OCI-M1 (cell line): Measurements from ENCODE around the gene FXYD7.
"Not testable (repeated sequence)": the region's sequence is repeated elsewhere in the genome, so short reads cannot be mapped to it uniquely, and the experiment has no call there.

Source experiments
- DNase-seq: peaks from one replicate; lab custom pipeline; 2025; lab: John Stamatoyannopoulos, UW

Gene FXYD7

DNA sequence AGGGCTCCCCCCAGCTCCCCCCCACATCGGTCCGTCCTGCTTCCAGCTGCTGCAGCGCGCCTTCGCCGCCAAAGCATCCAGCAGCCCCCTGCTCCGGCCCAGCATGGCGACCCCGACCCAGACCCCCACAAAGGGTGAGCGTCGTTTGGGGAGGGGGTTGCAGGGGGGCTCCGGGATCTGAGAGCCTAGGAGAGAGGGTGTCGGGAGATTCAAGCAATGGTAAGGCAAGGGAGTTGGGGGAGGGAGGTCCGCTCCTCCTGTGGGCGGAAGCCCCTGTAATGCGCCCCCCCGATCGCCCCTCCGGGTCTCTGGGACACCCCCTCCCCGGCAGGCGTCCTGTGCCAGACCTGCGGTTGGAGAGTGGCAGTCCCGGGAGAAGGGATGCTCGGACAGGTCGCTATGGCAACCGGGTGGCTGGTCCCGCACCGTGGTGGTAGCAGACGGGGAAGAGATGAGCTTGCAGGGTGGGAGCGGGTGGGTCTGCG, at the start of gene FXYD7:
Gene FXYD7 (plus strand): TSS at position 25 of the 485 bp plus-strand sequence. CDS start 79 bp downstream, at position 104.
- no peak for DNase-seq

- no peak for DNase-seq
Observed at GRCh38 chr19:35093430-35093829, 49.6 kb upstream of the FXYD7 start.

GRCh38 chr19:35093941-35094647, 49.0 kb upstream of the FXYD7 start:
- DNase-seq = no peak

DNA sequence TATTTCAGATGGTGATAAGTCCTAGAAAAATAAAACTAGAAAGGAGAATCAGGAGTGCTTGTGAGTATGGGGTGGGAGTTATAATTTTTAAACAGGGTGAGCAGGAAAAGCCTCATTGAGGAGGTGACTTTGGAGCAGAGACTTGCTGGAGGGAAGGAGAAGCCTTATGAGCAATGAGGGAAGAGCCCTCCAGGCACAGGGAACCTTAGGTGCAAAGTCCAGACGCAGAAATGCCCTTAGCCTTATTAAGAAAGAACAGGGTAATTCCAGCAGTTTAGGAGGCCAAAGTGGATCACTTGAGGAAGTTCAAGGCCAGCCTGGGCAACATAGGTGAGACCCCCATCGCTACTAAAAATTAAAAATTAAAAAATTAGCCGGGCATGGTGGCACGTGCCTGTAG, 48.4 kb upstream of the FXYD7 start:
- DNase-seq = no peak

DNA sequence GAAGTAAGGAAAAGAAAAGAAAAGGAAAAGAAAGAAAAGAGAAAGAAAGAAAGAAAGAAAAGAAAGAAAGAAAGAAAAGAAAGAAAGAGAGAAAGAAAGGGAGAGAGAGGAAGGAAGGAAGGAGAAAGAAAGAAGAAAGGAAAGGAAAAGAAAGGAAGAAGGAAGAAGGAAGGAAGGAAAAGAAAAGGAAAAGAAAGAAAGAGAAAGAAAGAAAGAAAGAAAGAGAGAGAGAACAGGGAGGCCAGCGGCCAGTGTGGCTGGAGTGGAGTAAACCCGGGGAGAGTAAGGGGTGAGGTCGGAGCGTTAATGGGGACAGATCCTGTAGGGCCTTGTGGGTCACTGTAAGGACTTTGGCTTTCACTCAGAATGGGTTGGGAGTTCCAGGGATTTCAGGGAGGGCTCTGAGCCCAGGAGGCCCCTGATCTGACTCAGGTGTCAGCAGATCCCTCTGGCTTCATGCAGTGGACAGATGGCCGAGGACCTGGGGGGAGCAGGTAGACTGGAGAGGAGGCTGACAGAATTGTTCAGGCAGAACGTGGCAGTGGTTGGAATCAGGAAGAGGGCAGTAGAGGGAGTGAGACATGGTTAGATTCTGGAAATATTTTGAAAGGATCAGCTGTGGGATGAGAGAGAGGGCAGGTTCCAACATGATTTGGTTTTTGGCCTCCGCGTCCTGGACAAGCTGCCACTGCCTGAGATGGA, 47.2 kb upstream of the FXYD7 start:
- DNase-seq = no peak

DNA sequence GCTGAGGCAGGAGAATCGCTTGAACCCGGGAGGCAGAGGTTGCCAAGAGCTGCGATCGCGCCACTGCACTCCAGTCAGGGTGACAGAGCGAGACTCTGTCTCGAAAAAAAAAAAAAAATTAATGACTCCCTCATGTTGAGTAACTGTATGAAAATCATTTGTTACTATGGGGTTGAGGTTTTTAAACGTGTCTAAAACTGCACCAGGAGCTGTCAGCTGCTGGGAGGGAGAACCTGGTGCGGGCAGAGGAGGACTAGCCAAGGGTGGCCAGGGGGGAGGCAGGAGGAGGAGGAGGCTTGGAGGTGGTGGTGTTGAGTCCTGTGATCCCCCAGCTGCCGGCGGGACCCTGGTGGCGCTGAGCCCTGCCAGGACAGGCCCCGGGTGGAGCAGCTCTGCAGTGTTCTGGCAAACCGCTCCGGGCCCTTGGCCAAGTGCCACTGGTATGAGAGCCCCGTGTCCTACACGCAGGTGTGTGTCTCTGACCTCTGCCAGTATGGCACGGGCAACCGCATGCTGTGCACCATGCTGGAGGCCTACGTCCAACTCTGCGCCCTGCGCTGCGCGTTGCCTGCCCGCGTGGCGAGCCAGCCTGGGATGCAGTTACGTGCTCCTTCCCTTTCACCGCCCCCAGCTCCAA, 44.5 kb upstream of the FXYD7 start:
- no peak for DNase-seq

DNA sequence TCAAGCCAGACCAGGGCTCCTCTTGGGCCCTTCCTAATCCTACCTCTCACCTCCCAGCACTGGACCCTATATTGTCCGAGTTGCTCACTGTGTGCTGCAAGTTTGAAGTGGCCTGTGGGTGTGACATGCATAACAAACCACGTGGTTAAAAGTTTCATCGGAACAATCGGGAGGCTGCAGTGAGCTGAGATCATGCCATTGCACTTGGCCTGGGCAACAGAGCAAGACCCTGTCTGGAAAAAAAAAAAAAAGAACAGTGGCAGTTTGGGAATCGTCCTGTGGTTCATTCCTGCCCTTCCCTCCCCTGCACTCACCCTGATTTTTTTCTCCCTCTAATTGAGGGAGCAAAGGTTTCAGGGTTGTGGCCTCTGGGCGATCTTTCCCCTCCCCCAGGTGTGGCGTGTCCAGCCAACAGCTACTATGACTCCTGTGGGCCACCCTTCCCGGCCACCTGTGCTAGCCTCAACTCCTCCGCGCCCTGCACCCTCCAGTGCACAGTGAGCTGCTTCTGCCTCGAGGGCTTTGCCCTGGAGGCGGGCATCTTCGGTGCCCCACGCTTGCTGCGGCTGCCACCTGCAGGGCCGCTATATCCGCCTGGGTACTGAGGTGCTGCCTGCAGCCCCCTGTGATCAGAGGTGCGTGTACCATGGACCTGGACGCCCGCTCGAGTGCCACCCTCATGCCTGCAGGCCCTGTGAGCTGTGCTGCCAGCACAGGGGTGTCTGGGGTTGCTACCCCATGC, 43.7 kb upstream of the FXYD7 start:
- DNase-seq = no peak

DNA sequence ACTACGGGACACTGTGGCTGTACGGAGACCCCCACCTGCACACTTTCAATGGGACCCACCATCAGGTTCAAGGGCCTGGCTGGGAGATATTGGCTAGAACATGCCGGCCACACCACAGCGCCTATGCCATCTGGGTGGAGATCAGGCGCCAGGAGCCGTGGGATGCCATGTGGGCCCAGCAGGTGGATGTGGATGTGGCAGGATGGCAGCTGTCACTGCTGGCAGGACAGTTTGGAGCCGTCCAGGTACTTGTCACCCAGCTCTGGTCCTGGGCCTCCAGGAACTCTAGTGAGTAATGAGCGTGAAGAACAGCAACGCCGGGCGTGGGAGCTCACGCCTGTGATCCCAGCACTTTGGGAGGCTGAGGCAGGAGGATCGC, 43.2 kb upstream of the FXYD7 start:
- no peak for DNase-seq

DNA sequence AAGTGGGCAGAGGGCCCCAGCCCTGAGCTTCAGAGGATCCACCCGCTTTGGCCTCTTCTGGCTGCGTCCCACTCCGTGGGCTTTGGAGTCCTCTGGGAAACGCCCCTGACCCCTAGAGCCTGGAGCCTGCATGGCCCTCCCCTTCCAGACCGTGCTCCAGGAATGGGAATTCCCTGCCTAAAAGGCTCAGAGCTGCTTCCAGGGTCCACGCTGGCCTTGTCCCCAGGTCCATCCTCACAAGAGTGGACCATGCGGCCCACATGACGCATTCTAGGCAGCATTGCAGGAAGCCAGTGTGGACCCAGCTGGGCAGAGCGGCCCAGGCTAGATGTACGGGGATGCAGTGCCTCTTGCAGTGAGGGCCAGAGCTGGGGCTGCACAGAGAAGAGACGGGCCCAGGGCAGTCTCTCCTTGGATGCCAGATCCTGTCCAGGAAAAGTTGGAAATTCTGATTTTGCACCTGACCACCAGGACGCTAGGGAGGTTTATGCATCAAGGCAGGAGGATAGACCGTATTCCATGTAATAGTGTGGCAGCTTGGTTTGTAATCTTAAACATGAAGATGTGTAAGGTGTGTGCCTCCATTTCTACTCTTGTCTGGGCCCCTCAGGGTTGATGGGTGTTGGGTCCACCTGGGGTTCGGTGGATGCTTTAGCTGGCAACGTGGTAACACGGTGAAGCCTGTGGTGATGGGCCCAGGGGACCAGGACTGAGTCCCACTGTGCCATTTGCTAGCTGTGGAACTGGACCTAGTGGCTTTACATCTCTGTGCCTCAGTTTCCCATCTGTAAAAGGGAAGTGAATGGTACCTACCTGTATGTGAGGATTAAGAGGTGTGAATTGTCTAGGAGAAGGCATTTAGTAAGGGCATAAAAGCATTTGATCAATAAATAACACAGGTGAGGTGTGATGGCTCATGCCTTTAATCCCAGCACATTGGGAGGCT, 42.2 kb upstream of the FXYD7 start:
- no peak for DNase-seq

- DNase-seq = not testable (repeated sequence)
Observed at GRCh38 chr19:35101949-35102348, 41.1 kb upstream of the FXYD7 start.

DNA sequence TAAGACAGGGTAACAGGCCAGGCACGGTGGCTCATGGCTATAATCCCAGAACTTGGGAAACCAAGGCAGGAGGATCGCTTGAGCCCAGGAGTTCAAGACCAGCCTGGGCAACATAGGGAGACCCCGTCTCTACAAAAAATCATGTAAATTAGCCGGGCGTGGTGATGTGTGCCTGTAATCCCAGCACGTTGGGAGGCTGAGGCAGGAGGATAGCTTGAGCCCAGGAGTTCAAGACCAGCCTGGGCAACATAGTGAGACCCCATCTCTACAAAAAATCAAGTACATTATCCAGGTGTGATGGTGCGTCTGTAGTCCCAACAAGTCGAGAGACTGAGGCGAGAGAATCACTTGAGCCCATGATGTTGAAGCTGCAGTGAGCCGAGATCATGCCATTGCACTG, 39.4 kb upstream of the FXYD7 start:
- DNase-seq = not testable (repeated sequence)

DNA sequence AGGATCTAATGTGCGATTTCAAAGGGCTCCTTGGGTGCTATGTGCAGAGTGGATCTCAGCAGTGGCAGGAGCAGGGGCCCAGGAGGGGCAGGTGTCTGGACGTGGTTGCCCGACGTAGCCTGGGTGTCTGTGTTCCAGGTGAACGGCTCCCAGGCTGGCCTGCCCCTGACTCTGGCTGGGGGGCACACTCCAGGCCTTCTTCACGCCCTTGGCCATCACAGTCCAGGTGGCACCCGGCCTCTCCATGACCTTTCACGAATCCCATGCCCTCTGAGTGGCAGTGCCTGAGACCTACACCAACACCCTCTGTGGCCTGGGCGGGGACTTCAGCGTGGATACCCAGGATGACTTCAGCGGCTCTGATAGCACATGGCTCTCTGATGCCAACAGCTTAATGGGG, 38.7 kb upstream of the FXYD7 start:
- DNase-seq = no peak

DNA sequence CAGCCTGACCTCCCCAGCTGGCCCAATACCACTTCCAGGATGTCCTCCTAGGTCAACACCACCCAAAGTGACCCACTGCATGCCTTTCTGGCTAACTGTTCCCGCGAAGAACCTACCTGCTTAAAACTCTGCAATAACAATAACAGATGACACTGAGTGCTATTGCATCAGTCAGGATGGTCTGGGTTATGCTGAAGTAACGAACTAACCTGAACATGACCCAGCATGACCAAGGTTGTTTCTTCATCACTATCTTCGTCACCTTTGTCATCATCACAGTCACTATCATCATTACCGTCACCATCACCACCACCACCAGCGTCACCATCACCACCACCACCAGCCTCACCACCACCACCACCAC, 38.0 kb upstream of the FXYD7 start:
- DNase-seq = no peak

DNA sequence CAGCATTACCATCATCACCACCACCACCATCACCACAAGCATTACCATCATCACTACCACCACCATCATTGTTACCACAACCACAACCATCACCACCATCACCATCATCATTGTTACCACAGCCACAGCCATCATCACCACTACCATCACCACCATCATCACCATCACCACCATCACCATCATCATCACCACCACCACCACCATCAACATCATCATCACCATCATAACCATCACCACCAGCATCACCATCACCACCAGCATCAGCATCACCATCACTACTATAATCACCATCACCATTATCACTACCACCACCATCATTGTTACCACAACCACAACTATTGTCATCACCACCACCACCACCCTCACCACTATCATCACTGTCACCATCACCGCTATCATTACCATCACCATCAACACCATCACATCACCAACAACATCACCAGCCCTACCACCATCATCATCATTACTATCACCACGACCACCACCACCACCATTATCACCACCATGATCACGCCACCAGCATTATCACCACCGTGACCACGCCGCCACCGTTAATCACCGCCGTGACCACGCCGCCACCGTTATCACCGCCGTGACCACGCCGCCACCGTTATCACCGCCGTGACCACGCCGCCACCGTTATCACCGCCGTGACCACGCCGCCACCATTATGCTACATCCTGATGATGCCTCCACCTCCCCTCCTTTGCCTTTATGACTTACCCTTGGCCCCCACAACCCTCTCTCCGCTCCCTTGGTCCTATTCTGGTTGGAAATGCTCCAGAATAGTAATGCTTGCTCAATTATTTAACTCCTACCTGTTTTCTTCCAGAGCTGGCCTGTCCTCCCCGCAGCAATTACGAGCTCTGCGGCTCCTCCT, 37.4 kb upstream of the FXYD7 start:
- DNase-seq = no peak

DNA sequence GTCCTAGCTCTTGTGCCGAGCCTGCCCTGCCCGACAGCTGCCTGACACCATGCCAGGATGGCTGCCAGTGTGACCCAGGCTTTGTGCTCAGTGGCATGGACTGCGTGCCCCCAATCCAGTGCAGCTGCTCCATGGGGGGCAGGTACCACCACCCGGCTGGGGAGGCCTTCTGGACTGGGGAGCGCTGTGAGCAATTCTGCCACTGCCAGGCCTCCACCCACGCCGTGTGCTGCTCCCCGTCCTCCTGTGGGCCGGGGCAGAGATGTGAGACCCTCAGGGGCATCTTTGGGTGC, 36.8 kb upstream of the FXYD7 start:
- no peak for DNase-seq

- DNase-seq = no peak
Observed at GRCh38 chr19:35106898-35107541, 36.0 kb upstream of the FXYD7 start.

DNA sequence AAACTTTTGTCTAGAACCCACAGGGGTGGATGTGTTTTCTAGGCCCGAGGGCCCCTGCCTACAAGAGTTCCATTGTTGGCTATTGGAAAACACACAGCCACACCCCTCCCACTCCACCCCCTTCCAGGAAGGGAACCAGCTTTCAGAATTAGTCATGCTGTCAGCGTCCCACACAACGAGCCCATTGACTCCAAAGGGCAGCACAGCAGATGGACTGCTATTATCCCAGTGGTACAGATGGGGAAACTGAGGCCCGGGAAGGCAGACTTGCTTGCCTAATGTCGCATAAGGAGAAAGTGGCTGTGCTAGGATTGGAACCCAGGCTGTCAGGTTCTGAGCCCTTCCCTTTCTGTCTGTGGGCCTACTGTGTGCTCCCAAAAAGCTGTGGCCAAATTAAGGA, 35.5 kb upstream of the FXYD7 start:
- DNase-seq = no peak

GRCh38 chr19:35108730-35109129, 34.3 kb upstream of the FXYD7 start:
- DNase-seq = no peak

DNA sequence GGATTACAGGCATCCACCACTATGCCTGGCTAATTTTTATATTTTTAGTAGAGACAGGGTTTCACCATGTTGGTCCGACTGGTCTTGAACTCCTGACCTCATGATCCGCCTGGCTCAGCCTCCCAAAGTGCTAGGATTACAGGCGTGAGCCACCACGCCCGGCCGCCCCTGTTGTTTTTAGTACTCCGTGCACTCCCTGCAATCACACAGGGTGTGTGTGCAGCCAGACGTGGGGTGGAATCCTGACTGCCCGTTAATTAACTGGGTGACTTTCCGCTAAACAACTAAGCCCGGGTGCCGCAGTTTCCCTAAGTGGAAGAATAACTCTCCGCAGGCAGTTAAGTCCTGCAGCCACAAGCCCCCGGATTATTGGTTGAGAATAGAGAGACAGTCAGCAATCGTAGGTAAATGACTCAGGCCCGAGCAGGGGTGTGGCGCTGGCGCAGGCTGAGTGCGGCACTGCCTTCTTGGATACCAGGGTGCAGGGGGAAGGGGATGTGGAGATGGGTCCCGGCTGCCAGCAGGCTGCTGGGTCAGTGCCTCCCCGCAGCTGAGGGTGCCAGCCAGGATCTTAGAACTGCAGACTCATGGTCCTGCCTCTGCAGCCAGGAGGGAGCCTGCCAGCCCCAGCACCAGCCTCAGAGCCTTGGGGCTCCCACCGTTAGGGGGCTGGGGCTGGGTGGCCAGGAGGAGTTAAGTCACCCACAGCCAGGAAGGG, 33.5 kb upstream of the FXYD7 start:
- DNase-seq = no peak
